ENCODE results near the gene CSPG4. TPM values are rescaled to one million over a fixed set of nuclear protein-coding genes. Genes with fewer than 3 reads are reported as not detected.
A peak's percentile ranks its signal among the peaks of the same experiment; 100 is the strongest.
"Not testable (repeated sequence)": the region's sequence is repeated elsewhere in the genome, so short reads cannot be mapped to it uniquely, and the experiment has no call there.

CSPG4 gene
- total RNA-seq, 4 donors from 2014 or later = 11.2 to 60.9 (median 31.3) TPM

DNA sequence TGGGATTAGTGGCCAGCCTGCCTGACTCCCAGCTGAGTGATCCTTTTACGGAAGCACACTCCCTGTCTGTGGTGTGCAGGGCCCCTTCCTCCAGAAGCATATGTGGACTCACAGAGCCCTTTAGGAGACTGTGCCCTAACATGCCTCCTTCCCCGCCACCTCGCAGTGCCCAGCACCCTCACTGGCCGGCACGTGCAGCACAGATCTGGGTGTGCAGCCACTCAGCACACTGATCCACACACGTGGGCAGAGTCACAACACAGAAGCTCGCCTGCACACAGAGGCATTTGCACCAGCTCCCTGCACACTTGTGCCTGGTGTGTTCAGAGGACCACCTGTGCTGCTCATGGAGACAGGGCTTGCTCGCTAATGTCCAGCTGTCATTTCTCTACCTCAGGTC lies 23.6 kb upstream of the CSPG4 start:
- DNase-seq = no peak
- in situ Hi-C loops (cut with MboI; ENCODE audit: low pct_ligation_motif_present in 1 of 4, low pct_unique_long_range_greater_than_20kb in 1 of 4, low sequenced_read_pairs in 3 of 4) (loop anchor here in 1 of 4 donors (10.0 kb wide), 1 partner anchor 59 kb away; no protein-coding TSS in a partner anchor), intact Hi-C loops (cut with DNase I; ENCODE audit: low total_unique reads) (loop anchor here (10.0 kb wide), 1 partner anchor 69 kb away; no protein-coding TSS in a partner anchor)
- Histone ChIP-seq H3K36me3 (no peaks in the 10 kb centered on the region), H3K4me1 (peaks cover 10 to 25% (median 11%) of the 10 kb centered on the region in 4 donors), H3K27ac (no peak overlapping the region), H3K4me3 (no peak overlapping the region), H3K27me3 (no peaks in the 10 kb centered on the region), H3K9me3 (no peaks in the 10 kb centered on the region)
- TF ChIP-seq, protein P1, sequence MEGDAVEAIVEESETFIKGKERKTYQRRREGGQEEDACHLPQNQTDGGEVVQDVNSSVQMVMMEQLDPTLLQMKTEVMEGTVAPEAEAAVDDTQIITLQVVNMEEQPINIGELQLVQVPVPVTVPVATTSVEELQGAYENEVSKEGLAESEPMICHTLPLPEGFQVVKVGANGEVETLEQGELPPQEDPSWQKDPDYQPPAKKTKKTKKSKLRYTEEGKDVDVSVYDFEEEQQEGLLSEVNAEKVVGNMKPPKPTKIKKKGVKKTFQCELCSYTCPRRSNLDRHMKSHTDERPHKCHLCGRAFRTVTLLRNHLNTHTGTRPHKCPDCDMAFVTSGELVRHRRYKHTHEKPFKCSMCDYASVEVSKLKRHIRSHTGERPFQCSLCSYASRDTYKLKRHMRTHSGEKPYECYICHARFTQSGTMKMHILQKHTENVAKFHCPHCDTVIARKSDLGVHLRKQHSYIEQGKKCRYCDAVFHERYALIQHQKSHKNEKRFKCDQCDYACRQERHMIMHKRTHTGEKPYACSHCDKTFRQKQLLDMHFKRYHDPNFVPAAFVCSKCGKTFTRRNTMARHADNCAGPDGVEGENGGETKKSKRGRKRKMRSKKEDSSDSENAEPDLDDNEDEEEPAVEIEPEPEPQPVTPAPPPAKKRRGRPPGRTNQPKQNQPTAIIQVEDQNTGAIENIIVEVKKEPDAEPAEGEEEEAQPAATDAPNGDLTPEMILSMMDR (IDR thresholded peaks at IDR 0.05) = no peak
- TF ChIP-seq POLR2AphosphoS5 (IDR thresholded peaks at IDR 0.05) (no peak), EP300 (IDR thresholded peaks at IDR 0.05; ENCODE audit: low read depth) (no peak), POLR2A (IDR thresholded peaks at IDR 0.05) (no peak)
- 89% methylated on average over 8 of the region's 8 CpGs; no CpG with 5 or more reads in 1 of the 2 donors for WGBS, 2 donors (ENCODE audit: low coverage in 1 of 2)

DNA sequence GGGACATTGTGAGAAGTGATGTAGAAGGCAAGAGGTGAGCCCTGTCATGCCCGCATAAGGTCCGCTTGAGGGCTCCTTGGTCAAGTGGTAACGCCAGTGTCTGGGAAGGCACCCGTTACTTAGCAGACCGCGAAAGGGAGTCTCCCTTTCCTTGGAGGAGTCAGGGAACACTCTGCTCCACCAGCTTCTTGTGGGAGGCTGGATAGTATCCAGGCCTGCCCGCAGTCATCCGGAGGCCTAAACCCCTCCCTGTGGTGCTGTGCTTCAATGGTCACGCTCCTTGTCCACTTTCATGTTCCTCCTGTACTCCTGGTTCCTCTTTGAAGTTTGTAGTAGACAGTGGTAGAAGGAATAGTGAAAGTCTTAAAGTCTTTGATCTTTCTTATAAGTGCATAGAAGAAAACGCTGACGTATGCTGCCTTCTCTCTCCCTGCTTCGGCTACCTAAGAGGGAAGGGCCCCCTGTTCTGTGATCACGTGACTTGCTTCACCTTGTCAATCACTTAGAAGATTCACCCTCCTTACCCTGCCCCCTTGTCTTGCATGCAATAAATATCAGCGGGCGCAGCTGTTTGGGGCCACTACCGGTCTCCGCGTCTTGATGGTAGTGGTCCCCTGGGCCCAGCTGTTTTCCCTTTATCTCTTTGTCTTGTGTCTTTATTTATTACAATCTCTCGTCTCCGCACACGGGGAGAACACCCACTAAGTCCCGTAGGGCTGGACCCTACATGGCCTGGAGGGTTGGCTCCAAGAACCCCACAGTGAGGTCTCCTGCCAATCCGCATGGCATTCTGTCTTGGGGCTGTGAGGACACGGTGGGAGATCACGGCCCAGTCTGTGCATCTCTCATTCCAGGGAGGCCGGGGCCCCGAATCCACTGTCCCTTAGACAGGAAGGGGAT lies 22.5 kb upstream of the CSPG4 start:
- Histone ChIP-seq H3K27ac (peak overlapping the region; percentile 40 to 63 (median 48)), H3K4me1 (peaks cover 10 to 26% (median 11%) of the 10 kb centered on the region in 4 donors)
- not testable (repeated sequence) for H3K27me3 ChIP-seq, H3K36me3 ChIP-seq, H3K4me3 ChIP-seq, H3K9me3 ChIP-seq, DNase-seq
- peak in 1 of 3 donors; percentile 42 for TF ChIP-seq POLR2AphosphoS5 (IDR thresholded peaks at IDR 0.05)
- whole genome bisulfite sequencing, 2 donors (ENCODE audit: low coverage in 1 of 2) = 74 to 85% methylated on average over 7 to 27 of the region's 27 CpGs
- in situ Hi-C loops (cut with MboI; ENCODE audit: low pct_ligation_motif_present in 1 of 4, low pct_unique_long_range_greater_than_20kb in 1 of 4, low sequenced_read_pairs in 3 of 4) = loop anchor here in 1 of 4 donors (10.0 kb wide), 1 partner anchor 60 kb away; no protein-coding TSS in a partner anchor
- intact Hi-C loops (cut with DNase I; ENCODE audit: low total_unique reads) = loop anchor here (5.0 to 10.0 kb wide), 2 partner anchors 70 to 108 kb away; partner anchors contain the start of gene SNUPN

GRCh38 chr15:75733761-75734651 lies 21.4 kb upstream of the CSPG4 start:
- intact Hi-C loops (cut with DNase I; ENCODE audit: low total_unique reads) (loop anchor here (2.0 to 10.0 kb wide), 3 partner anchors 47 to 107 kb away; partner anchors contain the start of gene SNUPN), in situ Hi-C loops (cut with MboI; ENCODE audit: low pct_ligation_motif_present in 1 of 4, low pct_unique_long_range_greater_than_20kb in 1 of 4, low sequenced_read_pairs in 3 of 4) (loop anchor here in 1 of 4 donors (10.0 kb wide), 1 partner anchor 61 kb away; no protein-coding TSS in a partner anchor)
- Histone ChIP-seq H3K4me3 (no peak overlapping the region), H3K36me3 (no peaks in the 10 kb centered on the region), H3K9me3 (no peaks in the 10 kb centered on the region), H3K27me3 (no peaks in the 10 kb centered on the region), H3K4me1 (peaks cover 10 to 26% (median 11%) of the 10 kb centered on the region in 4 donors), H3K27ac (peak overlapping the region; percentile 40 to 63 (median 48))
- no peak for TF ChIP-seq POLR2A (IDR thresholded peaks at IDR 0.05)
- TF ChIP-seq POLR2AphosphoS5 (IDR thresholded peaks at IDR 0.05) = no peak
- no peak for TF ChIP-seq EP300 (IDR thresholded peaks at IDR 0.05; ENCODE audit: low read depth)
- TF ChIP-seq, protein P1 (IDR thresholded peaks at IDR 0.05) = no peak
- DNase-seq = no peak
- 60 to 87% methylated on average over 1 to 14 of the region's 14 CpGs for whole genome bisulfite sequencing, 2 donors (ENCODE audit: low coverage in 1 of 2)

GRCh38 chr15:75732809-75733451 lies 20.3 kb upstream of the CSPG4 start:
- intact Hi-C loops (cut with DNase I; ENCODE audit: low total_unique reads) (loop anchor here (2.0 to 10.0 kb wide), 3 partner anchors 46 to 106 kb away; partner anchors contain the start of gene SNUPN), in situ Hi-C loops (cut with MboI; ENCODE audit: low pct_ligation_motif_present in 1 of 4, low pct_unique_long_range_greater_than_20kb in 1 of 4, low sequenced_read_pairs in 3 of 4) (loop anchor here in 1 of 4 donors (10.0 kb wide), 1 partner anchor 62 kb away; no protein-coding TSS in a partner anchor)
- H3K4me1 ChIP-seq = peaks cover 8 to 24% (median 10%) of the 10 kb centered on the region in 4 donors
- no peaks in the 10 kb centered on the region for H3K9me3 ChIP-seq
- H3K27ac ChIP-seq = peak overlapping the region in 3 of 4 donors; percentile 57 to 80 (median 67)
- H3K27me3 ChIP-seq = no peaks in the 10 kb centered on the region
- DNase-seq = peak; percentile 78
- no peaks in the 10 kb centered on the region for H3K36me3 ChIP-seq
- WGBS, 2 donors (ENCODE audit: low coverage in 1 of 2) = 24 to 70% methylated on average over 2 to 12 of the region's 12 CpGs
- TF ChIP-seq POLR2A (IDR thresholded peaks at IDR 0.05) (no peak), POLR2AphosphoS5 (IDR thresholded peaks at IDR 0.05) (no peak), EP300 (IDR thresholded peaks at IDR 0.05; ENCODE audit: low read depth) (no peak)
- TF ChIP-seq, protein P1 (IDR thresholded peaks at IDR 0.05) = peak; percentile 88 to 94 (median 92)
- no peak overlapping the region for H3K4me3 ChIP-seq
